Activated T-cell treated with anti-CD3 and anti-CD28 coated beads, Interleukin-2, amount 50 U/mL, for 1 hour (primary cell): ENCODE results near the gene CAMK2N1.
A peak's percentile ranks its signal among the peaks of the same experiment; 100 is the strongest.
"Not testable (repeated sequence)": the region's sequence is repeated elsewhere in the genome, so short reads cannot be mapped to it uniquely, and the experiment has no call there.

Experiments used
- DNase-seq: peaks from one replicate; pipeline ENCODE4 v3.0.0-alpha.2; 2020

CAMK2N1 gene

GRCh38 chr1:20485527-20486456 lies at the start of gene CAMK2N1:
Gene CAMK2N1 (minus strand): TSS chr1:20486210. CDS start chr1:20485379, 831 bp downstream.
- DNase-seq, result peak; percentile 63

GRCh38 chr1:20534659-20535417 lies 48.8 kb upstream of the CAMK2N1 start:
- DNase-seq, result no peak

GRCh38 chr1:20533635-20534034 lies 47.6 kb upstream of the CAMK2N1 start:
- DNase-seq, result no peak

- no peak for DNase-seq
Measured at GRCh38 chr1:20530901-20531300, 44.9 kb upstream of the CAMK2N1 start.

GRCh38 chr1:20530306-20530705 lies 44.3 kb upstream of the CAMK2N1 start:
- no peak for DNase-seq

- DNase-seq, result no peak
Measured at GRCh38 chr1:20528221-20528620, 42.2 kb upstream of the CAMK2N1 start.

- no peak for DNase-seq
Measured at GRCh38 chr1:20526267-20526666, 40.3 kb upstream of the CAMK2N1 start.

- DNase-seq, result peak; percentile 59
Measured at GRCh38 chr1:20521960-20522861, 36.2 kb upstream of the CAMK2N1 start.

- not testable (repeated sequence) for DNase-seq
Measured at GRCh38 chr1:20519609-20520262, 33.7 kb upstream of the CAMK2N1 start.

GRCh38 chr1:20511518-20512428 lies 25.8 kb upstream of the CAMK2N1 start:
- no peak for DNase-seq

- DNase-seq, result no peak
Measured at GRCh38 chr1:20508411-20508771, 22.4 kb upstream of the CAMK2N1 start.

GRCh38 chr1:20507564-20508410 lies 21.8 kb upstream of the CAMK2N1 start, which contains the start of gene MUL1:
Gene MUL1 (minus strand): TSS chr1:20508151. CDS start chr1:20508024, 127 bp downstream.
- DNase-seq, result peak; percentile 92

- no peak for DNase-seq
Measured at GRCh38 chr1:20507248-20507563, 21.2 kb upstream of the CAMK2N1 start.

- no peak for DNase-seq
Measured at GRCh38 chr1:20505488-20505887, 19.5 kb upstream of the CAMK2N1 start.

GRCh38 chr1:20500716-20501115 lies 14.7 kb upstream of the CAMK2N1 start:
- no peak for DNase-seq

- no peak for DNase-seq
Measured at GRCh38 chr1:20499718-20500117, 13.7 kb upstream of the CAMK2N1 start.

GRCh38 chr1:20499105-20499504 lies 13.1 kb upstream of the CAMK2N1 start:
- DNase-seq, result no peak

- no peak for DNase-seq
Measured at GRCh38 chr1:20498116-20498515, 12.1 kb upstream of the CAMK2N1 start.

- DNase-seq, result no peak
Measured at GRCh38 chr1:20497506-20497905, 11.5 kb upstream of the CAMK2N1 start.

GRCh38 chr1:20496725-20497383 lies 10.8 kb upstream of the CAMK2N1 start:
- not testable (repeated sequence) for DNase-seq
